ENCODE data around the gene TAS2R41. TPM values are rescaled to one million over a fixed set of nuclear protein-coding genes. Genes with fewer than 3 reads are reported as not detected.
A peak's percentile ranks its signal among the peaks of the same experiment; 100 is the strongest.

Gene TAS2R41
- total RNA-seq, 2 donors from 2014 or later = not detected

- no peaks in the 10 kb centered on the region for H3K27me3 Mint-ChIP-seq (ENCODE audit: low read depth)
- H3K4me3 Mint-ChIP-seq = no peak overlapping the region
- no peaks in the 10 kb centered on the region for H3K36me3 Mint-ChIP-seq (ENCODE audit: insufficient read depth in 2 of 2)
- H3K4me1 Mint-ChIP-seq (ENCODE audit: low read depth) = peaks cover 10% of the 10 kb centered on the region
- ATAC-seq (replicated peaks in 1 of 2) = peak in 1 of 2 donors; percentile 33
- H3K27ac Mint-ChIP-seq = no peak overlapping the region
- DNase-seq = no peak
- no peaks in the 10 kb centered on the region for H3K9me3 Mint-ChIP-seq
Measured at GRCh38 chr7:143487566-143487965, 9.9 kb downstream of the TAS2R41 start.

GRCh38 chr7:143490717-143491306 is 13.1 kb downstream of the TAS2R41 start:
- ATAC-seq (replicated peaks in 1 of 2) = peak in 1 of 2 donors; percentile 66
- DNase-seq = no peak

GRCh38 chr7:143492043-143492471 is 14.4 kb downstream of the TAS2R41 start:
- Mint-ChIP-seq H3K36me3 (ENCODE audit: insufficient read depth in 2 of 2) (peaks cover 0 to 1% of the 10 kb centered on the region in 2 donors), H3K27me3 (ENCODE audit: low read depth) (no peaks in the 10 kb centered on the region), H3K4me1 (ENCODE audit: low read depth) (peaks cover 26% of the 10 kb centered on the region), H3K9me3 (no peaks in the 10 kb centered on the region), H3K27ac (peak overlapping the region; percentile 27), H3K4me3 (peak overlapping the region in 1 of 2 donors; percentile 17)
- DNase-seq = no peak
- peak; percentile 60 to 64 for ATAC-seq (replicated peaks in 1 of 2)

More at GRCh38 chr7:143490717-143491306, 13.1 kb downstream of the TAS2R41 start:
- no peak overlapping the region for H3K27ac Mint-ChIP-seq
- peaks cover 26% of the 10 kb centered on the region for H3K4me1 Mint-ChIP-seq (ENCODE audit: low read depth)
- H3K9me3 Mint-ChIP-seq = no peaks in the 10 kb centered on the region
- no peak overlapping the region for H3K4me3 Mint-ChIP-seq
- peaks cover 0 to 1% of the 10 kb centered on the region in 2 donors for H3K36me3 Mint-ChIP-seq (ENCODE audit: insufficient read depth in 2 of 2)
- no peaks in the 10 kb centered on the region for H3K27me3 Mint-ChIP-seq (ENCODE audit: low read depth)

GRCh38 chr7:143492799-143493739 is 15.4 kb downstream of the TAS2R41 start:
- no peak for DNase-seq
- Mint-ChIP-seq H3K9me3 (no peaks in the 10 kb centered on the region), H3K4me3 (peak overlapping the region; percentile 20 to 28), H3K27ac (peak overlapping the region; percentile 45), H3K27me3 (ENCODE audit: low read depth) (no peaks in the 10 kb centered on the region), H3K36me3 (ENCODE audit: insufficient read depth in 2 of 2) (peaks cover 0 to 1% of the 10 kb centered on the region in 2 donors), H3K4me1 (ENCODE audit: low read depth) (peaks cover 26% of the 10 kb centered on the region)
- no peak for ATAC-seq (replicated peaks in 1 of 2)

GRCh38 chr7:143493751-143494150 is 16.1 kb downstream of the TAS2R41 start:
- Mint-ChIP-seq H3K9me3 (no peaks in the 10 kb centered on the region), H3K36me3 (ENCODE audit: insufficient read depth in 2 of 2) (peaks cover 0 to 1% of the 10 kb centered on the region in 2 donors), H3K27ac (peak overlapping the region; percentile 45), H3K4me1 (ENCODE audit: low read depth) (peaks cover 26% of the 10 kb centered on the region), H3K4me3 (peak overlapping the region; percentile 20 to 28), H3K27me3 (ENCODE audit: low read depth) (no peaks in the 10 kb centered on the region)
- ATAC-seq (replicated peaks in 1 of 2) = peak; percentile 50 to 51
- DNase-seq = no peak

GRCh38 chr7:143494622-143495021 is 16.9 kb downstream of the TAS2R41 start:
- no peaks in the 10 kb centered on the region for H3K27me3 Mint-ChIP-seq (ENCODE audit: low read depth)
- peaks cover 26% of the 10 kb centered on the region for H3K4me1 Mint-ChIP-seq (ENCODE audit: low read depth)
- no peak for DNase-seq
- no peak for ATAC-seq (replicated peaks in 1 of 2)
- H3K36me3 Mint-ChIP-seq (ENCODE audit: insufficient read depth in 2 of 2) = peaks cover 0 to 1% of the 10 kb centered on the region in 2 donors
- H3K27ac Mint-ChIP-seq = no peak overlapping the region
- H3K9me3 Mint-ChIP-seq = no peaks in the 10 kb centered on the region
- H3K4me3 Mint-ChIP-seq = no peak overlapping the region

GRCh38 chr7:143495851-143496250 is 18.2 kb downstream of the TAS2R41 start:
- Mint-ChIP-seq H3K9me3 (no peaks in the 10 kb centered on the region), H3K36me3 (ENCODE audit: insufficient read depth in 2 of 2) (peaks cover 0 to 1% of the 10 kb centered on the region in 2 donors), H3K27me3 (ENCODE audit: low read depth) (no peaks in the 10 kb centered on the region), H3K4me1 (ENCODE audit: low read depth) (peaks cover 26% of the 10 kb centered on the region), H3K4me3 (no peak overlapping the region), H3K27ac (no peak overlapping the region)
- DNase-seq = no peak
- no peak for ATAC-seq (replicated peaks in 1 of 2)

GRCh38 chr7:143496263-143496662 is 18.6 kb downstream of the TAS2R41 start:
- DNase-seq (no peak), ATAC-seq (replicated peaks in 1 of 2) (no peak)
- Mint-ChIP-seq H3K4me1 (ENCODE audit: low read depth) (peaks cover 26% of the 10 kb centered on the region), H3K9me3 (no peaks in the 10 kb centered on the region), H3K27ac (no peak overlapping the region), H3K27me3 (ENCODE audit: low read depth) (no peaks in the 10 kb centered on the region), H3K36me3 (ENCODE audit: insufficient read depth in 2 of 2) (peaks cover 0 to 1% of the 10 kb centered on the region in 2 donors), H3K4me3 (no peak overlapping the region)

GRCh38 chr7:143497008-143497795 is 19.5 kb downstream of the TAS2R41 start:
- ATAC-seq (replicated peaks in 1 of 2) (no peak), DNase-seq (no peak)
- no peaks in the 10 kb centered on the region for H3K9me3 Mint-ChIP-seq
- no peaks in the 10 kb centered on the region for H3K27me3 Mint-ChIP-seq (ENCODE audit: low read depth)
- H3K4me1 Mint-ChIP-seq (ENCODE audit: low read depth) = peaks cover 21% of the 10 kb centered on the region
- H3K36me3 Mint-ChIP-seq (ENCODE audit: insufficient read depth in 2 of 2) = peaks cover 0 to 1% of the 10 kb centered on the region in 2 donors
- H3K4me3 Mint-ChIP-seq = no peak overlapping the region
- no peak overlapping the region for H3K27ac Mint-ChIP-seq

- DNase-seq (no peak), ATAC-seq (replicated peaks in 1 of 2) (no peak)
- Mint-ChIP-seq H3K27ac (no peak overlapping the region), H3K4me1 (ENCODE audit: low read depth) (peaks cover 2% of the 10 kb centered on the region), H3K27me3 (ENCODE audit: low read depth) (no peaks in the 10 kb centered on the region), H3K9me3 (no peaks in the 10 kb centered on the region), H3K4me3 (no peak overlapping the region), H3K36me3 (ENCODE audit: insufficient read depth in 2 of 2) (no peaks in the 10 kb centered on the region)
Measured at GRCh38 chr7:143499246-143499645, 21.6 kb downstream of the TAS2R41 start.

- no peak overlapping the region for H3K4me3 Mint-ChIP-seq
- no peak for DNase-seq
- no peaks in the 10 kb centered on the region for H3K36me3 Mint-ChIP-seq (ENCODE audit: insufficient read depth in 2 of 2)
- no peaks in the 10 kb centered on the region for H3K27me3 Mint-ChIP-seq (ENCODE audit: low read depth)
- H3K9me3 Mint-ChIP-seq = no peaks in the 10 kb centered on the region
- H3K4me1 Mint-ChIP-seq (ENCODE audit: low read depth) = no peaks in the 10 kb centered on the region
- H3K27ac Mint-ChIP-seq = no peak overlapping the region
- ATAC-seq (replicated peaks in 1 of 2) = no peak
Measured at GRCh38 chr7:143499743-143500348, 22.2 kb downstream of the TAS2R41 start.

GRCh38 chr7:143503261-143503660 is 25.6 kb downstream of the TAS2R41 start:
- ATAC-seq (replicated peaks in 1 of 2) (no peak), DNase-seq (no peak)
- no peak overlapping the region for H3K4me3 Mint-ChIP-seq
- H3K4me1 Mint-ChIP-seq (ENCODE audit: low read depth) = peaks cover 13% of the 10 kb centered on the region
- no peak overlapping the region for H3K27ac Mint-ChIP-seq
- peaks cover 2 to 3% of the 10 kb centered on the region in 2 donors for H3K9me3 Mint-ChIP-seq
- H3K36me3 Mint-ChIP-seq (ENCODE audit: insufficient read depth in 2 of 2) = peaks cover 0 to 3% of the 10 kb centered on the region in 2 donors
- no peaks in the 10 kb centered on the region for H3K27me3 Mint-ChIP-seq (ENCODE audit: low read depth)

All from activated T-cell treated with anti-CD3 and anti-CD28 coated beads, Interleukin-2, amount 50 U/mL, for 72 hours (primary cell).